HG03045 (cell line): Measurements from ENCODE around the gene USP31.

Experiments used
- ATAC-seq: cut with Tn5 transposase; IDR thresholded peaks from one replicate; pipeline ENCODE4 v1.9.1; 2021; ENCODE audit warnings: mild to moderate bottlenecking, moderate library complexity; ENCODE audit not compliant: unreplicated experiment

USP31 gene

GRCh38 chr16:23069844-23070243 lies 79.4 kb downstream of the USP31 start:
- no peak for ATAC-seq

- no peak for ATAC-seq
Observed at GRCh38 chr16:23068079-23068736, 81.0 kb downstream of the USP31 start.

GRCh38 chr16:23066676-23067075 lies 82.6 kb downstream of the USP31 start:
- ATAC-seq = no peak

GRCh38 chr16:23064639-23065038 lies 84.6 kb downstream of the USP31 start:
- ATAC-seq = no peak

- ATAC-seq = no peak
Observed at GRCh38 chr16:23062524-23062923, 86.7 kb downstream of the USP31 start.

- ATAC-seq = no peak
Observed at GRCh38 chr16:23061669-23062068, 87.6 kb downstream of the USP31 start.

GRCh38 chr16:23060458-23061320 lies 88.6 kb downstream of the USP31 start:
- no peak for ATAC-seq

GRCh38 chr16:23059433-23059832 lies 89.8 kb downstream of the USP31 start:
- ATAC-seq = no peak

- no peak for ATAC-seq
Observed at GRCh38 chr16:23058576-23058975, 90.7 kb downstream of the USP31 start.

- no peak for ATAC-seq
Observed at GRCh38 chr16:23057013-23057596, 92.1 kb downstream of the USP31 start.

GRCh38 chr16:23055481-23055880 lies 93.8 kb downstream of the USP31 start:
- no peak for ATAC-seq

GRCh38 chr16:23052908-23053580 lies 96.2 kb downstream of the USP31 start:
- ATAC-seq = no peak

GRCh38 chr16:23052221-23052620 lies 97.0 kb downstream of the USP31 start:
- no peak for ATAC-seq

GRCh38 chr16:23051587-23051986 lies 97.7 kb downstream of the USP31 start:
- ATAC-seq = no peak

- no peak for ATAC-seq
Observed at GRCh38 chr16:23048164-23048563, 101.1 kb downstream of the USP31 start.

- no peak for ATAC-seq
Observed at GRCh38 chr16:23045025-23045424, 104.2 kb downstream of the USP31 start.

- no peak for ATAC-seq
Observed at GRCh38 chr16:23040246-23040645, 109.0 kb downstream of the USP31 start.

GRCh38 chr16:23039118-23039517 lies 110.1 kb downstream of the USP31 start:
- no peak for ATAC-seq

- ATAC-seq = no peak
Observed at GRCh38 chr16:23035240-23035639, 114.0 kb downstream of the USP31 start.

GRCh38 chr16:23031508-23032098 lies 117.6 kb downstream of the USP31 start:
- no peak for ATAC-seq
